HG02981 (cell line): Measurements from ENCODE around the gene VWA7.
A peak's percentile ranks its signal among the peaks of the same experiment; 100 is the strongest.

Experiments
- ATAC-seq: cut with Tn5 transposase; IDR thresholded peaks from one replicate; pipeline ENCODE4 v1.9.1; 2021; ENCODE audit warnings: mild to moderate bottlenecking, moderate library complexity; ENCODE audit not compliant: unreplicated experiment

The VWA7 gene

DNA sequence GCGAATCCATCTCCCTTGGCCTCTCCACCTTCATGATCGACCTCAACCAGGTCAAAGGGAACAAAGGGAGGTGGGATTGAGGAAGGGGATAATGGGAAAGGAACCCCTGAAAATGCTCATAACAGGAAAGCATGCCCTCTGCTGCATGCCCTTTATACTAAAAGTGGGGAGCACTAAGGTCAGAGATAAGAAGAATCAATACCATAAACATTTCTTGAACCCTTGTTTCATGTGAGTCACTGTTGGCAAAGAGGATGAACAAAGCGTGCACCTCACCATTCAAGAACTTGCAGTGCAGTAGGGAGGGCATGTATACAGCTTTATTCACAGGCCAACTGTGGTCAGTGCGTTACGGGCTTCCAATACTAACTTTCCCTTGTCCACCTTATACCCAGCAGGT, 16.3 kb downstream of the VWA7 start:
- no peak for ATAC-seq

DNA sequence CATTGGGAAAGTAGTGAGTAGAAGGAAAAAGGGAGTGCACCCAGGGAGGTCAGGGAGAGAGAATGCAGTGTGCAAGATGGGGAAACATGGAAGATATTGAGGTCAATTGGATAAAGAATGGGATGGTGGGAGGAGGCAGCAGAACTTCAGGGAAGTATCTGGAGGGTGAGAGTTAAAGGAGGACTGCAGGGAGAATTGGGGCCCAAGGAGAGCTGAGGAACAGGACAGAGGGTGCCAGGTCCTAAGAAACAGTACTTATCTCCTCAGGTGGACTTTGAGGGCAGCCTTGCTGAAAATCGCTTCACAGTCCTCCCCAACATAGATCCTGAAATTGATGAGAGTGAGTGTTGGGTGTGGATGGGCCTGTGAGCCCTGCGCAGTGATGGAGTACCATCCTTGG, 18.8 kb downstream of the VWA7 start:
- no peak for ATAC-seq

DNA sequence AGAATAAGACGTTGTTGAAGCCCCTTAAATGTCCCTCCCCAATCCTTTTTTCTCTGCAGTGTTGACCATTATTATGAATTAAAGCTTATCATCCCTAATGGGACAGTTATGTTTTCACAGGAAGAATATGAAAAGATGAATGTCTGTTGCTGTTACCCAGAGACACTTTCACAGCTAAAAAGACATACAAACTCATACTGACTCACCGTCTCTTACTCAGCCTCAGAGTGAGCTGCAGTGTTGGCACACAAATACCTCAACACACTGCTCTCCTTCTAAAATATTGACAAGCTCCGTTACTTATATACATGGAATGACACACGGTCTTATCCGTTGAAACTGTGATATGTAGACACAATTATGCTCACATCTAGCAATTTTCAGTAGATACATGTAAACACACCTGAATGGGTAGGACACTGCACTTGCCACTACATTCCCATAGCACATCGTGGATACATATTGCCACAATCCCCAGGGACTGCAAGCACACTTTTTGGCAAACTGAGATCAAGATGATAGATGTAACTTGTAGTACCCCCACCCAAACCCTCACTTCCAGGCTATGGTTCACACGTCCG, 24.3 kb downstream of the VWA7 start:
- no peak for ATAC-seq

DNA sequence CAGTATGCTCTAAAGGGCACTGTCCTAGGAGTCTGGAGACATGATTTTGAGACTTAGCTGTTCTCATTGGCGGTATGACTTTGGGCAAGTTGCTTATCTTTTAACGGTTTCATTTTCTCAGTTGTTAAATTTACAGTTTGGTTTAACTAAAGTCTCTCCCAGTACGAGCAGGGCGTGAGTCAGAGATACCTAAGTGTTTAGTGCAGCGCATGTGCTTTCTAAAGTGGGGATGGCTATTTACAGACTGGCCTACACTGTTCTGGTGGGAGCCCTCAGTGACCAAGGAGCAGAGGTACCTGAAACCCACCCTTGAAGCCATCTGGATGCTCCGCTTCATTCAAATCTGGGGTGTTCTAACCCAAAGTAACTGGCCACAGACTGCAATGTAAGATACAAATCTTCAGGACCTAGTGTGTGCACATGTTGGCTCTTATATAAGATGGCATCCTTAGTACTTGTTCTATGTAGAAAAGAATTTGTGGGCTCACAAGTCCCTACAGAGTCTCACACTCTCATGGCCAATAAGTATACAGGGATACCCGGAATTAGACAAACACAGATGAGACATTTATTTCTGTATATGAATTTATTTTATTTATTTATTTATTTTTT, 26.6 kb downstream of the VWA7 start:
- no peak for ATAC-seq

DNA sequence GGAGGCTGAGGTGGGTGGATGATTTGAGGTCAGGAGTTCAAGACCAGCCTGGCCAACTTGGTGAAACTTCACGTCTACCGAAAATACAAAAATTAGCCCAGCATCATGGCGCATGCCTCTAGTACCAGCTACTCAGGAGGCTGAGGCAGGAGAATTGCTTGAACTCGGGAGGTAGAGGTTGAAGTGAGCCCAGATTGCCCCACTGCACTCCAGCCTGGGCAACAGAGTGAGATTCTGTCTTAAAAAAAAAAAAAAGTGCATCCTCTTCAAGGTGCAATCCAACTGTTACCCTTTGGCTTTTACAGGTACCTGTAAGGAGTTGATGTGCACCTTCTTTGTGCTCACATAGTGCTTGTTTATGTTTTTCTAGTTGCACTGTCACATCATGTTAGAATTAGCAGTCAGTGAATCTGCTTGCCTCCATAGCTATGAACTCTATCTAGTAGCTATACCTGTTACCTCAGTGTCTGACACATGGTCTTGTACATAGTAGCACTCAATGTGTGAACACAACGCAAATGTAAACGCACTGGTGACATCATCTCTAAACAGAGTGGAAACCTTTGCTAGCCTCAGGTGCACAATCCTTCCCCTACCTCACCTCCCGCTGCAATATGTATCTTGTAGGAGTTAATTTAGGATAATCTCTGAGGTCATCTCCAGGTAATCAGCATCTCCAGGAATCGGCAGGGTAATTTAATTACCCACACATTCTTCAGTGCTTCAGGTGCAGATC, 27.7 kb downstream of the VWA7 start:
- ATAC-seq = no peak

DNA sequence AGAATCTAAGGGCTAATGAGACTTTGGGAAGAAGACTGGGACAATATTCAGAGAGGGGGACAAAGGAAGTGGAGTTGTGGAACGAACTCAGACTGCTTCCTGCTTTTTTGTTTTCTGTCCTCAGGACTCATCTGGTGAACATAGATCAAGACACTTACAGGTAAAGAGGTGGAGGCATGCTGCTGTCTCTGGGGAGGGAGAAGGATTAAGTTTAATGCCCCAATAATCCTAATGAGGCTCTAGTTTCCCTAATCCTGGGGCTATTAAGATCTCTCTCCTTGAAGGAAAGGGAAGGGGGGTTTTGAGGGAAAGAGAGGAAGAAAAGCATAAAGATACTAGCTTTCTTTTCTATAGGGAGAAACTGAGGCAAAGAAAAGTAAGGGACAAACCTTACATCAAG, 32.7 kb downstream of the VWA7 start:
- ATAC-seq = no peak

DNA sequence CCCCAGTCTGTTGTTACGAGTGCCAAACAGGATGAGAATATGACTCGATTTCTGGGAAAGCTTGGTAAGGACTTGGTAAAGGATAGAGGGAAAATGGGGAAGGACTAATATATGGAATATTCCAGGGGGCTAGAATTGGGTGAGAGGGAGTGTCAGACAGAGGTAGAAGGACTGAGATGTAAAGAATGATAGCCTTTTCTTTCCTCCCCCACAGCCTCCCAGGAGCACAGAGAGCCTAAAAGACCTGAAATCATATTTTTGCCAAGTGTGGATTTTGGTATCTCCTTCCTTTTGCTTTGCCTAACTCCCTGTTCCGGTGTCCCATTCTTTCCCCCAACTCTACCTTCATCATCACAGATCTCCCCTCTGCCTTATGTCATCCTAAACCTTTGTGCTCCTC, 34.2 kb downstream of the VWA7 start:
- no peak for ATAC-seq

DNA sequence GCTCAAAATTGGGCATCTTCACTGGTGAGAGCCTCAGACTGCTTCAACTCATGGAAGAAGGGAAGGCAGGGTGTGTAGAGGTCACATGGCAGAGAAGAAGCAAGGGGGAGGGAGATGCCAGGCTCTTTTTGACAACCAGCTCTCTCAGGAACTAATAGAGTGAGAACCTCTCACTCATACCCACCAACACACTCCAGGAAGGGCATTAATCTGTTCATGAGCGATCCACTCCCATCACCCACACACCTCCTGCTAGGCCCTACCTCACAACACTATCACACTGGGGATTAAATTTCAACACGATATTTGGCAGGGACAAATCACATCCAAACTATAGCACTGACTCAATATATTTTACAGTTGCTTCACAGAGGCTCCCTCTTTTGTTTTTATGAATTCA, 35.3 kb downstream of the VWA7 start:
- ATAC-seq = no peak

DNA sequence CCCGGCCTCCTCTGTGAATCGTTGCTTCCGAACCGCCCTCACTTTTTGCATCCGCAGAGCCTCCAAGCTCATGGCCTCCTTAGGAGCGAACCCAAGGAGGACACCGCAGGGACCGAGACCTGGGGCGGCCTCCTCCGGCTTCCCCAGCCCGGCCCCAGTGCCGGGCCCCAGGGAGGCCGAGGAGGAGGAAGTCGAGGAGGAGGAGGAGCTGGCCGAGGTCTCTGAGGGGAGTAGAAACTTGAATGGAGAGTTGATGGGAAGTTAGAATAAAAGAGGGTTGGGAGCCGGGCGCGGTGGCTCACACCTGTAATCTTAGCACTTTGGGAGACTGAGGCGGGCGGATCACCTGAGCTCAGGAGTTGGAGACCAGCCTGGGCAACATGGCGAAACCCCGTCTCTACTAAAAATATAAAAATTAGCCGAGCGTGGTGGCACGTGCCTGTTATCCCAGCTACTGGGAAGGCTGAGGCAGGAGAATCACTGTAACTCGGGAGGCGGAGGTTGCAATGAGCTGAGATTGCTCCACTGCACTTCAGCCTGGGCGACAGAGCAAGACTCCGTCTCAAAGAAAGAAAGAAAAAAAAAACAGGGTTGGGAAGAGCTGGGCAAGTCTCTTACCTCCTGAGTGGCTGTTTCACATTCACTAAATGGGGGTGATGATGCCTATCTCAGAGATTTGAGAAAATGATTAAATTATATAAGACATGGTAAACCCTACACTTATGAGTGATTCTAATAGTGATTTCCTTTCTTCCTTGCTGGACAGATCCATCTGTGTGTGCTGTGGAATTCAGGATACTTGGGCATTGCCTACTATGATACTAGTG, 36.5 kb downstream of the VWA7 start:
- no peak for ATAC-seq

DNA sequence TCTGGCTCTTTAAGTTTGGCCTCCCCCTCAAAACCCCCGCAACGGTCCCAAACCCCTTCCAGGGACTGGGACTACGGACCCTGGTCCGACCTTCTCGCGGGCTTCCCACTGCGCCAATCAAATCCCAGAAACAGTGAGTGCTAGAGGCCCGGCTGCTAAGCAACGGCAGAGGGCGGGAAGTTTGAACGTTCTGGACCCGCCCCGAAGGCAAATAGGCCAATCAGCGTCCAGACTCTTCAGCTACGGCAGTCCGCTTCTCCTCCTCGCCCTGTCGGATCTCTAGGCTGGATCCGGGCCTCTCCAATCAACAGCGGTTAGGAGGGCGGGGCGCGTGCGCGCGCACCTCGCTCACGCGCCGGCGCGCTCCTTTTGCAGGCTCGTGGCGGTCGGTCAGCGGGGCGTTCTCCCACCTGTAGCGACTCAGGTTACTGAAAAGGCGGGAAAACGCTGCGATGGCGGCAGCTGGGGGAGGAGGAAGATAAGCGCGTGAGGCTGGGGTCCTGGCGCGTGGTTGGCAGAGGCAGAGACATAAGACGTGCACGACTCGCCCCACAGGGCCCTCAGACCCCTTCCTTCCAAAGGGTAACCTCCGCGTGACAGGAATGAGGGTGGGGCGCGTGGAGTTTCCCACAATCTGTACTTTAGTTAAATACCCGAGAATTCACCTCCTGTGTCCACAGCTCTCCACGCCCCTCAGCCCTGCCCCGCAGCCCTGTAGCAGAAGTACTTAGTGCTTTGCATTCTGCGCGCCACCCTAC, 37.3 kb downstream of the VWA7 start, which contains the start of gene MSH5:
Gene MSH5, plus strand, starts transcription at position 367 of the 758 bp plus-strand sequence. CDS start 462 bp downstream, outside the sequence.
- peak; percentile 55 for ATAC-seq

DNA sequence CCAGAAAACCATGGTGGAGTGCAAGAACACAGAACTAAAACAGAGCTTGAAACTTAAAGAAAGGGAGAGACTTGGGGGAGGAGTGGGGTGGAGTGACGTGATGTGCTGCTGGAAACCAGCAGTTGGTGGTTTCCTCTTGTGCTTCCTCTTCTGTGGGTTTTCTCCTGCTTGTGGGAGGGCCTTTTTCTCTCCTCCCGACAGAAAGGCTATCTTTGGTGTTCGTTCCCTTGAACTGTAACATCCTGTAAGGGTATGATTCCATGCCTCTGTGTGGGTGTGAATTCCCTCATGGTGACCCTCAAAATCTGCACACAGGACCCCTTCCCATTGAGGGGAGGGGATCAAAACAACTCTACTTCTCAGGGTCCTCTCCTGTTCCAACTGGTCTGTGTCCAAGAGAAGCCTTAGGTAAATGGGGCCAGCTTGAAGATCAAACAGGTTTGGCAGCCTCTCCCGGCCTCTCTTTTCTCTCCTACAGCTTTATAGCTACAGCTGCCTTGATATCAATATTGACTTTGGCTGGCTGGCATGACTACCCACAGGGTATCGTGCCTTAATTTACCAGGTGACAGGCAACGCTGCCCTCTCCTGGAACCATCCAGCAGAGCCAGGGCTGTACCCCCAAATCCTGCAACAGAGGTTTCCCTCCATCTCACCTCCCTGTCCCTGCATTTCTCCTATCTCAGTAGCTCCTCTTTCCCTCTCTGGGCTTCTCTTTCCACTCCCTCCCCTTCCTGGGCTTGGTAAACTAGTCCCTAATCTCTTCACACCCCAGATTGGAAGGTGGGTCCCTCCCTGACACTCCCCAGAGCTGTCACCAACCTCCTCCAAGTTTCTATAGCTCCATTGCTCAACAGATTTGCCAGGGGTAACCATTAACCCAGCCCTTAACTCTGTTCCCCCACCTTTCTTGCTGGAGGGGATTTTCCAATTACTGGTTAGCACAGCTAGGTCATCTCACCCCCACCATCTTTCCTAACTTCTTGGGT, 38.8 kb downstream of the VWA7 start:
- peak; percentile 20 for ATAC-seq

DNA sequence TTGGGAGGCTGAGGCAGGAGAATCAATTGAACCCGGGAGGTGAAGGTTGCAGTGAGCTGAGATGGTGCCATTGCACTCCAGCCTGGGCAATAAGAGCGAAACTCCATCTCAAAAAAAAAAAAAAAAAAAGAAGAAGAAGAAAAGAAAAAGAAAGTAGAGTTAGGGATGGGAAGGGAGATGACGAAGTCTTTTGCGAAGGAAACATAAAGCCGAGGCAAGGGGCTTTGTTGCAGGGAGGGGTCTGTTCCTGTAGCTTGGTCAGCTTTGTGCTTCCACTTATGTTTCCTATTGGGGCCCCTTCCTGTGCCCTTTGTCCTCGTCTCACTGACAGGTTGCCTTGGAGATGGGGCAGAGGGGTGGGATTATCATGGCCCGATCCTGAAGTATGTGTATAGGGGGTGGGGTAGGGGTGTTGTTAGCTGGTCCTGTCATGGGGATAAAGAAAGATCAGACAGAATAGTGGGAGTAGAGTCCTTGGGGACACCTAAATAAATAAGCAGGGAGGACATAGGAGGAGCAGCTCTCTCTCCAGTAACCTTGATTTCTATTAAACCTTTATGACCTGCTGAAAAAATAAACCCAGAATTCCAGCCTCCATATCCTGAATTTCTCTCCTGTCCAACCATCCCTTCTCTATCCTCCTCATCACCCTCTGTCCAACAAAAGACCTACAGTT, 39.7 kb downstream of the VWA7 start:
- no peak for ATAC-seq

DNA sequence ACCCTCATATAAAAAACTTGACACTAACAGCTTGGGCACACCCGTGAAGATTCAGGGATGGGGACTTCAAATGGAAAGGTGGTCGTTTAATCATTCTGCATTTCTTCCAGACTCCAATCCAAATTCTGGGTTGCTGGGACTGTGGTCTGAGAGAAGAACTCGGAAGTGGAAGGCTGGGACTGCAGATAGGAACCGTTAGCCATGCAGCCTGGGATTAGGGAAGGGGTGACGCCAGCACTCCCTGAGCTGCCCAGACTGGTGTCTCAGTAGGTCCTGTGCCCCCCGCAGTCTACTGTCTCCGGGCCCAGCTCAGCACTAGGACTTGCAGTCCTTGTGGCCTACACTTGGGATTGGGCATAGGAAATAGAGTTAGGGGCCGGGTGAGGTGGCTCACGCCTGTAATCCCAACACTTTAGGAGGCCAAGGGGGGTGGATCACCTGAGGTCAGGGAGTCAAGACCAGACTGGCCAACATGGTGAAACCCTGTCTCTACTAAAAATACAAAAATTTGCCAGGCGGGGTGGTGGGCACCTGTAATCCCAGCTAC, 40.3 kb downstream of the VWA7 start:
- ATAC-seq = no peak

DNA sequence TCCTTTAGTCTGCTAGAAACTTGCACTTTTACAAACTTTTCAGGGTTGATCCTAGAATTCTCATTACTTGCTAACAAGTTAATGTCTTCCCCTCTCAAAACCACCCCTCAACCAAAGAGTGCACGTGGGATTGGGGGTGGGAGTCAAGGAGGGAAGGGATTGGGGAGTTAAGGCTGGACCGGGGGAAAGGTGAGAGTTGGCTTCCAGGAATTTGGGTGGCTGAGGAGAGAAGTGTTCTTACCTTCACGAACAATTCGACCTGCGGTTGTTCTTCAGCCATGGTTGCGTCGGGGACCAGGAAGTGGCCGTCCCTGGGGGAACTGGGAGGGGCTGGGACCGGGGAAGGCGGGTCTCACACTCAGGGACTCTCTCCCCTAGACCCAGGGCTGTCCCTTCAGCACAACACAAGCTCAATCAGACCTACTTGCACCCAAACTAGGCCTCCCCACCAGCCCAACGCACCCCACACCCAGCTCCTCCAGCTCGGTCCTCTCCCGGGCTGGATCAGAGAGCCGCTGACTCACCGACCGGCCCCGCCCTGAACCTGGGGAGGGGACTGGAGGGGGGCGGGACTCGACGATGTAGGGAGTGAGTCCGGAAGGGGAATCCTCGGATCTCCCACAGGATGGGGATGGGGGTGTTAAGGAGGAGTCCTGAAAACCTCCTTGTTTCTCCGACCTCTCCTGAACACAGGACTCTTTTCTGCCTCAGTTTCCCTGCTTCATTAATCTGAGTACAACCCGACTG, 40.9 kb downstream of the VWA7 start, which contains the start of gene CLIC1:
Gene CLIC1, minus strand, starts transcription at position 510 of the 747 bp plus-strand sequence. Its CDS starts 230 bp downstream, at position 280.
- no peak for ATAC-seq

DNA sequence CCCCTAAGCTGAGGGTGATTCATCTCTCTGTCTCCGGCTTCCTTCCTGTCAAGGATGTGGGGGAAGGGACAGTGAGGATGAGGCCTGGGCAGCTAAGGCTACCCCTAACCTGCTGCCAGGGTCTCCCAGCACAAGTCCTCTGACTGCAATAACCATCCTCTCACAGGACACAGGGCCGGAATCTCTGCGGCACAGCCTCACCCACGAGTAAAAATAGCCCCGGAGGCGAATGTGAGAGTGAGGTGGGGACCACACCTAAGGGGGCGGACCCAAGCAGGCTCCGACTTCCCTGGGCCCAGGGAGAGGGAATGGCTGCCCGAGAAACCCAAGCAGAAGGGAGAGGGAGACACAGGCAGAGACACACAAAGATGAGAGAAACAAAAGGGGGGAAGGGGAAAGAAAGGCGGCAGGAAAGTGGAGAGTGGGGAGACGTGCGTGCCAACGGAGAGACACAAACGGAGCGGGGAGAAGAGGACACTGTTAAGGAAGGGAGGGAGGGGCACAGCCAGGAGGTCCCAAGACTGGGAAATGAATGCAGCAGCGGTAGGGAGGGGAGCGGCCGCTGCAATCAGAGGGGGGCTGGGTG, 42.2 kb downstream of the VWA7 start:
- no peak for ATAC-seq

DNA sequence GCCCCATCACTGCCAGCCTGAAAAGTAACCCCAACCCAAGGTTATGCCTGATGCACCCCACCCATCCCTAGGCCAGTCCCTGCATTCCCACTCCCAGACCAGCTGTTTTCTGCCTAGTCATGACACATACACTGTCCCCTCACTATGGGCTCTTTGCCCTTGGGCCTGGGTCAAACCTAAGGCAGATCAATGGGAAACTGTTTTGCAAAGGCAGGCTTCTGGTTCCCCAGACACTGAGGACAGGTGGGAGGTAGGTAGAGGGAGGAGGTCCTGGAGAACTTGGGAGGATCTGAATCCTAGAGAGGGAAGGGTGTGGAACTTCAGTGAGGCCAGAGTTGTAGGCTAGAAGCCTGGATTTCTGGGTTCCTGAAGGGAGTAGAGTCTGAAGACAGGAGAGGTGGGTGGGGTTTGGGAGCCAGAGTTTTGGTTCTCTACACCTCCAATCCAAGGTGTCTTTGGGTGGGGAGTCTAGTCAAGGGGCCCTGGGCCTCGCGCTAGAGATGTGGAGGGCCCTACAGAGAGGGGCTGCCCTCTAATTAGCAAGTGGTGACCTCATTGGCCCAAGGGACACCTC, 42.8 kb downstream of the VWA7 start:
- no peak for ATAC-seq

DNA sequence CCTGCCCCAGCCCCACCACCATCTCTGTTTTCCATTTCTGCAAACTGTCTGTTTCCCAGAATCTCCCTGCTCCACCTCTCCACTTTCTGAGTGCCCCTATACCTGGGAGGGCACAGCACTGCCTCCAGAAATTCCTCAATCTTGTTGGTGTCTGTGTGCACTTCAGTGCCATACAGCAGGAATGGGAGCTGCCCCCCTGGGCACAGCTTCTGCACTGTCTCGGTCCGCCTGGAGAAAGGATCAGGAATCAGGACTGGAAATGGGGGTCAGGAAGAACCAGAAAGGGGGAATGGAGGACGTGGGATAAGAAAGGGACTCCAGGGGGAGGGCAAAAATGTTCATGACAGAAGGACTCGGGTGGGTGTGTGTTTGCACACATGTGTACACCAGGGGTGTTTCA, 43.4 kb downstream of the VWA7 start:
- no peak for ATAC-seq
